Heart left ventricle (tissue), 13 donors: ENCODE data around the gene MCF2L.

Source experiments
- CTCF ChIP-seq, 12 donors: fragments of 200-600 bp; sonication (generic) in 4 of 12; IDR thresholded peaks; one replicate each; pipeline versions ENCODE4 v1.5.0 to v1.8.0; 2018 to 2022; ENCODE audit warnings: antibody characterized with exemption in 12 of 12, mild to moderate bottlenecking in 5 of 12
- POLR2A ChIP-seq, 2 donors: fragments of 450-650 bp; IDR thresholded peaks; one replicate each; pipeline ENCODE4 v1.6.1; 2017; ENCODE audit warnings: antibody characterized with exemption in 2 of 2, mild to moderate bottlenecking in 2 of 2, moderate library complexity in 2 of 2
- donor health status: ischemic (EF 13 %, LVEDD 7.1; RV severe dilation, severe dysfunction).
- donor health status: DM: no; HTN: yes; CAD: no.
- donor health status: DM: no; HTN: no; CAD: no.
- donor health status: ischemic (EF 25% LVEDD 6.9; RV normal size, moderate dysfunction).
- donor health status: ischemic (EF 25% LVEDD 5.7; RV mildly dilated, moderate dysfunction).
- donor health status: ischemic (EF 35%, LVEDD 5.7; RV mildly dilated, moderate dysfunction).
- donor health status: nonischemic (EF 11% LVEDD 7.7; RV severe dilation, severe dysfunction).
- donor health status: DM: yes; HTN: yes; CAD: no.
- donor health status: PGD.
- donor health status: ischemic (EF 29% LVEDD 5.4; RV normal size, mild dysfunction).
- donor health status: nonischemic (EF 23%, LVEDD 6.1; RV moderate dilation, normal function).

- no peak for TF ChIP-seq CTCF (IDR thresholded peaks at IDR 0.05)
- TF ChIP-seq POLR2A (IDR thresholded peaks at IDR 0.05) = no peak
Measured at GRCh38 chr13:113105921-113106452, 137.0 kb downstream of the MCF2L start.
